ENCODE results near the gene PRDM16.

Gene PRDM16

GRCh38 chr1:3070644-3071564 is 1.9 kb downstream of the PRDM16 start:
- no peak for ATAC-seq

- ATAC-seq: no peak
Measured at GRCh38 chr1:3071565-3072390, 2.8 kb downstream of the PRDM16 start.

- no peak for ATAC-seq
Measured at GRCh38 chr1:3072391-3073185, 3.6 kb downstream of the PRDM16 start.

- ATAC-seq: no peak
Measured at GRCh38 chr1:3073186-3073488, 4.1 kb downstream of the PRDM16 start.

GRCh38 chr1:3073489-3074296 is 4.7 kb downstream of the PRDM16 start:
- ATAC-seq: no peak

- ATAC-seq: no peak
Measured at GRCh38 chr1:3074297-3074741, 5.3 kb downstream of the PRDM16 start.

GRCh38 chr1:3074800-3075199 is 5.8 kb downstream of the PRDM16 start:
- no peak for ATAC-seq

- ATAC-seq: no peak
Measured at GRCh38 chr1:3075666-3076362, 6.8 kb downstream of the PRDM16 start.

- ATAC-seq: no peak
Measured at GRCh38 chr1:3076363-3076740, 7.3 kb downstream of the PRDM16 start.

GRCh38 chr1:3077081-3077480 is 8.1 kb downstream of the PRDM16 start:
- ATAC-seq: no peak

GRCh38 chr1:3077561-3077960 is 8.6 kb downstream of the PRDM16 start:
- no peak for ATAC-seq

GRCh38 chr1:3078430-3078861 is 9.4 kb downstream of the PRDM16 start:
- no peak for ATAC-seq

GRCh38 chr1:3078871-3079270 is 9.9 kb downstream of the PRDM16 start:
- ATAC-seq: no peak

GRCh38 chr1:3079381-3080052 is 10.5 kb downstream of the PRDM16 start:
- no peak for ATAC-seq

- ATAC-seq: no peak
Measured at GRCh38 chr1:3080053-3080955, 11.3 kb downstream of the PRDM16 start.

GRCh38 chr1:3081171-3081683 is 12.2 kb downstream of the PRDM16 start:
- no peak for ATAC-seq

GRCh38 chr1:3082051-3082450 is 13.0 kb downstream of the PRDM16 start:
- no peak for ATAC-seq

GRCh38 chr1:3082571-3083516 is 13.8 kb downstream of the PRDM16 start:
- no peak for ATAC-seq

Measured in activated CD4-positive, CD25-positive, alpha-beta regulatory T cell treated with anti-CD3 and anti-CD28 coated beads, Interleukin-2, amount 50 U/mL, for 24 hours (primary cell).